Neural crest cell (in vitro differentiated cells): Measurements from ENCODE around the gene TOR1AIP1. TPM values are rescaled to one million over a fixed set of nuclear protein-coding genes. Genes with fewer than 3 reads are reported as not detected.

Source experiments
- DNase-seq: peaks from one replicate; pipeline ENCODE4 v3.0.0; 2021; ENCODE audit warnings: low read depth, mixed read lengths, low spot score
- H3K27ac Mint-ChIP-seq: one replicate; pipeline ENCODE4 v1.8.0; 2021; ENCODE audit warnings: mild to moderate bottlenecking, mixed read lengths; ENCODE audit not compliant: unreplicated experiment
- H3K27me3 Mint-ChIP-seq: 2 replicates; pipeline ENCODE4 v1.8.0; 2021; ENCODE audit warnings: low read depth, mild to moderate bottlenecking, mixed read lengths
- H3K36me3 Mint-ChIP-seq: 2 replicates; pipeline ENCODE4 v1.8.0; 2021; ENCODE audit warnings: low read depth, mild to moderate bottlenecking, mixed read lengths
- H3K4me1 Mint-ChIP-seq: 2 replicates; pipeline ENCODE4 v1.8.0; 2021; ENCODE audit warnings: mixed read lengths
- H3K4me3 Mint-ChIP-seq: one replicate; pipeline ENCODE4 v1.8.0; 2021; ENCODE audit warnings: mild to moderate bottlenecking, mixed read lengths
- H3K9me3 Mint-ChIP-seq: 2 replicates; pipeline ENCODE4 v1.8.0; 2021; ENCODE audit warnings: mixed read lengths
- total RNA-seq: library from RNA; stranded (reverse); gene quantifications from 2 replicates; pipeline ENCODE4 v1.2.1, GENCODE V29; 2021
- TF ChIP-seq, protein P1 (sequence below): fragments of 200-600 bp; sonication (generic); conservative IDR thresholded peaks from 2 replicates; pipeline ENCODE4 v1.5.0; 2021; ENCODE audit warnings: antibody characterized with exemption, mild to moderate bottlenecking

TOR1AIP1 gene
- total RNA-seq, 1 donor from 2014 or later: 22.1 TPM

DNA sequence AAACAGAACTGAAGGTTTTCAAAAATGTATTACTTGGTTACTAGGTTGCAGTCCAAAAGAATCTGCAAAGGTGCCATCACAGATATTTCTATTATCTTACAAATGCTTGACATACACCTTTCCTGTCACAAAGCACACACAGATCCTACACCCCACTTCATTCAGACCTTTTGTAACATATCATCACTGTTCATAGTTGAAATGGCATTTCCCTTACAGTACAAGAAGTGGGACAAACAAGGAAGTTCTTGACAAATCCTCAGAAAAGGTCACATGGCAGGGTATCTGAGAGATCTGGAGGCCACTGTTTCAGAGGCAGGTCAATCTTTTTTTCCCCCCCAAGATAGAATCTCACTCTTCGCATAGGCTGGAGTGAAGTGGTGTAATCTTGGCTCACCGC lies 25.8 kb upstream of the TOR1AIP1 start:
- DNase-seq: no peak
- H3K4me1 Mint-ChIP-seq: peaks cover 18% of the 10 kb centered on the region
- H3K36me3 Mint-ChIP-seq: peaks cover 2% of the 10 kb centered on the region
- H3K27me3 Mint-ChIP-seq: no peaks in the 10 kb centered on the region
- TF ChIP-seq, protein P1, sequence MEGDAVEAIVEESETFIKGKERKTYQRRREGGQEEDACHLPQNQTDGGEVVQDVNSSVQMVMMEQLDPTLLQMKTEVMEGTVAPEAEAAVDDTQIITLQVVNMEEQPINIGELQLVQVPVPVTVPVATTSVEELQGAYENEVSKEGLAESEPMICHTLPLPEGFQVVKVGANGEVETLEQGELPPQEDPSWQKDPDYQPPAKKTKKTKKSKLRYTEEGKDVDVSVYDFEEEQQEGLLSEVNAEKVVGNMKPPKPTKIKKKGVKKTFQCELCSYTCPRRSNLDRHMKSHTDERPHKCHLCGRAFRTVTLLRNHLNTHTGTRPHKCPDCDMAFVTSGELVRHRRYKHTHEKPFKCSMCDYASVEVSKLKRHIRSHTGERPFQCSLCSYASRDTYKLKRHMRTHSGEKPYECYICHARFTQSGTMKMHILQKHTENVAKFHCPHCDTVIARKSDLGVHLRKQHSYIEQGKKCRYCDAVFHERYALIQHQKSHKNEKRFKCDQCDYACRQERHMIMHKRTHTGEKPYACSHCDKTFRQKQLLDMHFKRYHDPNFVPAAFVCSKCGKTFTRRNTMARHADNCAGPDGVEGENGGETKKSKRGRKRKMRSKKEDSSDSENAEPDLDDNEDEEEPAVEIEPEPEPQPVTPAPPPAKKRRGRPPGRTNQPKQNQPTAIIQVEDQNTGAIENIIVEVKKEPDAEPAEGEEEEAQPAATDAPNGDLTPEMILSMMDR: no peak
- H3K4me3 Mint-ChIP-seq: no peak overlapping the region
- no peaks in the 10 kb centered on the region for H3K9me3 Mint-ChIP-seq
- no peak overlapping the region for H3K27ac Mint-ChIP-seq

DNA sequence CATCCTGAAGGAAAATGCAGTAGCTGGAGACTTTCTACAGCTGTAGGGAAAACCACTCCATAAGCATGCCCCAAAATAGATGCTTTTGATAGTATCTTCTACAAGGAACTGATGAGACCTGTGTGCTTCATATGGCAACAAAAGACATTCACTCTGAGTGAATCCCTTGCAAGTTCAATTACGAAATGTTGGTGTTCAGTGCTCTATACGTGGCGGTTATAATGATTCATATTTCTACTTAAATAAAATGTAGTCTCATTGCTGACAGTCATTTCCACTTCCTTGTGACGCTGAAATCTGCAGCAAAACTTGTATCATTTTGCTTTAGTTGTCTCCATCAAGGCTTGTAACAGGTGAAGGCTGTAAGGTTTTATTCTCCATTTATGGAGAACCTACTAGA lies 25.1 kb upstream of the TOR1AIP1 start:
- no peak for DNase-seq
- H3K4me1 Mint-ChIP-seq: peaks cover 18% of the 10 kb centered on the region
- no peaks in the 10 kb centered on the region for H3K9me3 Mint-ChIP-seq
- no peak overlapping the region for H3K27ac Mint-ChIP-seq
- TF ChIP-seq, protein P1: no peak
- H3K4me3 Mint-ChIP-seq: no peak overlapping the region
- peaks cover 2% of the 10 kb centered on the region for H3K36me3 Mint-ChIP-seq
- no peaks in the 10 kb centered on the region for H3K27me3 Mint-ChIP-seq

DNA sequence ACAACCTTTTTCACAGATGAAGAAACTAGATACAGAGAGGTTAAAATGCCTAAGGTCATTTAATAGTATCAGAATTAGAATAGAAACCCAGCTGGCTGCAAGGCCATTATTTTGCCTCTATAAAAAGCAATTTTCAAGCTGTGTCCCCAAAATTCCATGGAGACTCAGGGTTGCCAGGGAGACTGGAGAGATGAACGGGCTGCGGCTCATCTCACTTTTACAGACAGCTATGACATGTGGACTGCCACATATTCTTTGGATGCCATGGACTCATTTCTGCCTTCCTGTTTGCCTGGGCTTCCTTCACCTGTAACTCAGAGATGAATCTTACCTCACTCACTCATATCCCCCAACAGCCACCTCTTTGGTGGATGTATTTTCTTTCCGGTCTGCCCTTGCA lies 21.4 kb upstream of the TOR1AIP1 start:
- Mint-ChIP-seq H3K9me3 (no peaks in the 10 kb centered on the region), H3K4me3 (no peak overlapping the region), H3K27ac (no peak overlapping the region), H3K27me3 (no peaks in the 10 kb centered on the region), H3K36me3 (peaks cover 13% of the 10 kb centered on the region), H3K4me1 (peaks cover 18% of the 10 kb centered on the region)
- DNase-seq: no peak
- TF ChIP-seq, protein P1: no peak

DNA sequence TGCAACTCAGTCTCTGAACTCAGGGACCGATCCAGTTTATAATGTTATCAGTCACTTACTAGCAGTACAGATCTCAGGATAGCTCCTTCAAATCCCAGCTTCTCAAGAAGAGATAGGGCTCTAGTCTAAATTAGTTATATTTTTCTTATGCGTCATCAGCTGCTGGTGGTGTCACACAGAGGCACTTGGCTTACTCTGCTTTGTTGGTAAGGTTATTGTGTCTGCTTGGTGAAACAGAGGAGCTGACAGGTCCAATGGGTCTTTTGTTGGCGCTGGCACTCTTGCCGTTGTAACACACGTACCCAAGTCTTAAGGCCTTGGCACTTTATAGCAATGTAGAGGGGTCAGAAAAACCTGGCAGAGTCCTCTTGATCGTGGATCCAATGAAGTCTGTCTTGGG lies 16.7 kb upstream of the TOR1AIP1 start:
- H3K9me3 Mint-ChIP-seq: no peaks in the 10 kb centered on the region
- no peak overlapping the region for H3K4me3 Mint-ChIP-seq
- no peak overlapping the region for H3K27ac Mint-ChIP-seq
- no peak for DNase-seq
- H3K4me1 Mint-ChIP-seq: peaks cover 13% of the 10 kb centered on the region
- no peaks in the 10 kb centered on the region for H3K27me3 Mint-ChIP-seq
- TF ChIP-seq, protein P1: no peak
- H3K36me3 Mint-ChIP-seq: peaks cover 21% of the 10 kb centered on the region

DNA sequence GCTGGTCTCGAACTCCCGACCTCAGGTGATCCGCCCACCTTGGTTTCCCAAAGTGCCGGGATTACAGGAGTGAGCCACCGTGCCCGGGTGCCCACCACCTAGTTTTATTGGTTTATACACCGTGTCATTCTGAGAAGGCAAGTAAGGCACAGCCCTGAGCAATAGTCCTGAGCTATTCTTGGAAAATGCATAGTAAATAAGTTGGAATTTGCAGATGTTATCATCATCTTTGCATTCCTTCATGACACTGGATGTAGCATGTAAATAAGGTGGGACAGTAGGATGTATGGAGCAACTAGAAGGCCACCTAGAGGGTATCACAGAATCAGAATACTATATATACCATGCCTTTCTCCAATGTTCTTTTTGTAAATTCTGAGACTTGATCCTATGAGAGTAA lies 15.5 kb upstream of the TOR1AIP1 start:
- peaks cover 18% of the 10 kb centered on the region for H3K36me3 Mint-ChIP-seq
- no peak for DNase-seq
- TF ChIP-seq, protein P1: no peak
- H3K9me3 Mint-ChIP-seq: no peaks in the 10 kb centered on the region
- H3K4me1 Mint-ChIP-seq: peaks cover 15% of the 10 kb centered on the region
- H3K27ac Mint-ChIP-seq: no peak overlapping the region
- no peak overlapping the region for H3K4me3 Mint-ChIP-seq
- H3K27me3 Mint-ChIP-seq: no peaks in the 10 kb centered on the region
